Measurements from ENCODE around the gene STRA8.

Gene STRA8, protein sequence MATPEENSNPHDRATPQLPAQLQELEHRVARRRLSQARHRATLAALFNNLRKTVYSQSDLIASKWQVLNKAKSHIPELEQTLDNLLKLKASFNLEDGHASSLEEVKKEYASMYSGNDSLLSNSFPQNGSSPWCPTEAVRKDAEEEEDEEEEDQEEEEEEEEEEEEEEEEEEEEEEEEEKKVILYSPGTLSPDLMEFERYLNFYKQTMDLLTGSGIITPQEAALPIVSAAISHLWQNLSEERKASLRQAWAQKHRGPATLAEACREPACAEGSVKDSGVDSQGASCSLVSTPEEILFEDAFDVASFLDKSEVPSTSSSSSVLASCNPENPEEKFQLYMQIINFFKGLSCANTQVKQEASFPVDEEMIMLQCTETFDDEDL

DNA sequence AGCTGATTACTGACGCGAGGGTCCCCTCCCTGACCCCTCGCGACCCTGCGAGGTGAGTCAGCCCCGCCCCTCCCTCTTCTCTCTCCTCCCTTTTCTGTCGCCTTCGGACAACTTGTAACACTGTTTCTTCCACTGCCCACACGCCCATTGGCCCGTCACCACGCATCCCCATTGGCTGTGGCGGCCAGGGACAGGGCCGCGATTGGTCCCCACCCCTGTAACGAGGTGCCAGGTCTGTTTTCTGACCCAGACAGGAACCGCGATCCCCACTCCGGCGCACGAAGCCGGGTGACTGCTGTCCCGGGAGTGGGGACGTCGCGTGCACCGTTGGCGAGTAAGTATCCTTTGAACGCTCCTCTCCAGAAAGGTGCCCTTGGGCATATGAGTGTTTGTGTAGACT, at the start of gene STRA8:
STRA8 (plus strand) TSS at position 269 of the 400 bp plus-strand sequence. CDS start 6,687 bp downstream, outside the sequence.
- no peak for DNase-seq

DNA sequence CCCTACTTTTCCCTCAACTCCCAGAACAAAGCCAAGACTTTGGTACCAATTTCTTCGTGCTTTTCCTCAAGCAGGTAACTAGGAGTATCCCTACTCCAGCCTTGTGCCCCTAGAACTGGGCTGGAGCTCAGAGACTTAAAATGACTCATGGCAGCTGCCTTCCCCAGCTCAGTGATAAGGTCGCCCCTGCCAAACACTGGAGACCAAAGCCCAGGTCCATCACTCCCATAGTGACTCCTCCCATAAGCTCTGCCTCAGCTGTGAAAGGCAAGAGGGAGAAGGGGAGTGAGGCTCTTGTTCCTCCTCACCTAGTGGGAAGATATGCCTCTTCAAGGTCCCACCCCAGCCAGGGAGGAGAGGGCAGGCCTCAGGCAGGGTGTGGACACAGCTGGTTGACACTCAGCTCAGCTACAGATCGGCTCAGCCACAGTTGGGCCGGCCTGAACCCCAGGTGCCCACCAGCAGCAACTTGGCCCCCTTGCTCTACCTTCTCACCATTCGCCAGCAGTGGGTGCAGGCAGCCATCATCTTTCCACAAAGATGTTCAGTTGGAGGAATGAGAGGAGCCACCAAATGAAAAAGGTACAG, 49.3 kb upstream of the STRA8 start:
- DNase-seq = no peak

DNA sequence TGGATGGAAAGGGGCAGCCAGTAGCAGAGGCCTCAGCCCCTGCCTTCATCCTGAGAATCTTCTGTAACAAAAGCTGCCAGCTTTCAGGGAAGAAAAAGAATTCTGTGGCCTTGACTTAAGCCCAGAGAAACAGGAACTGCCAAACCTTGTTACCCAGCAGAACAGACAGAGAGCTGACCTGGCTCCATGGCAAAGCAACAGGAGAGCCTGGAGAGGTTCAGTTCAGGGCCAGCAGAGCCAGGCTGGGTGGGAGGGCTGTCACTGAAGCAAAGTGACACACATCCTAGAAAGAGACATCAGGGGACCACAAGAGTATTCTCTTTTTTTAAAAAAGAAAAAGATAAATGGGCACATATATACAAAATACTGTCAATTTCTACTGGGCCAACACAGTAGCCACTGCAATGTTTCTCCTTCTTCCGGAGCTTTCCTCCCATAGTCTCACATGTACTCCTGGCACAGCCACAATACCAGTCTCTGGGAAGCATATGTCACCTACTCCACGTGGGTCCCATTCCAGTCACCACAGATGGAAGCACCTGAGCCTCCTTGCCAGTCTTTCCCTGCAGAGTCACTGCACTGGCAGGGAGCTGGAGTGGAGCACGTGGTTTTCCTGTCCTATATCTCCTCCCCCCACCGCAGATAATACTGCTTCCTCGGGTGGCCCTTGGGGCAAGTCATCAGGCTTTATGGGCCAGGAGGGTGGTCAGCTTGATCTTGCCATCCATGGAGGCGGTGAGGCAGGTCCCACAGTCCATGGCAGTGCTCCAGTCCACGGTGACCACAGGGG, 48.0 kb upstream of the STRA8 start:
- DNase-seq = no peak

DNA sequence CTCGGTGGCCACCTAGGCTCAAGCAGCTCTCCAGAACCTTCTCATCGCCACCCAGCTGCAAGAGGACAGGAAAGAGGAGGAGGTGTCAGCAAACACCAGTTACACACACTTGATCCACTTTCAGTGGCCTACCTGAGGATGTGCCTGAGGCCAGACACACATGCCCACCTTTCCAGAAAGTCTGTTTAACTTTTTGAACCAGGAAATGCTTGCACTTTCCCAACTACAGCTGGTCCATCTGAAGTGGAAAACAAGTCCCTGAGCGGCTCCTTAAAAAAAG, 47.4 kb upstream of the STRA8 start:
- no peak for DNase-seq

DNA sequence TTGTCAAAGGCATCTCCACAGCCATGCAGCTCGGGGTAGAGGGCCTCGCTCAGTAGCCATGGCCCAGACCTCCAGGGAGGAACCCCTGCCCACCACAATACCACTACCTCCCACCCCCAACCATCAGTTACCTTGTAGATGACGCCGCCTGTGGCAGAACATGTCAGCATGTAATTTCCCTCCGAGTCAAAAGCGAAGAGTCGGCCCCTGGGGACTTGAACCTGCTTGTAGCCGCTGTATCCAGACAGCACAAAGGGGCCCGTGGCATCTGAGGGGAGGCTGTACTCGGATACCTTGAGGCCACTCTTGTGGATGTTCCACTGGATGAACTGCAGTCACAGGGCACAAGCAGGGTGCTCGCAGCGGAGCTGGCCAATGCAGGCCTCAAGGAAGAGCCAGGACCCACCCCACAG, 46.8 kb upstream of the STRA8 start:
- DNase-seq = no peak

DNA sequence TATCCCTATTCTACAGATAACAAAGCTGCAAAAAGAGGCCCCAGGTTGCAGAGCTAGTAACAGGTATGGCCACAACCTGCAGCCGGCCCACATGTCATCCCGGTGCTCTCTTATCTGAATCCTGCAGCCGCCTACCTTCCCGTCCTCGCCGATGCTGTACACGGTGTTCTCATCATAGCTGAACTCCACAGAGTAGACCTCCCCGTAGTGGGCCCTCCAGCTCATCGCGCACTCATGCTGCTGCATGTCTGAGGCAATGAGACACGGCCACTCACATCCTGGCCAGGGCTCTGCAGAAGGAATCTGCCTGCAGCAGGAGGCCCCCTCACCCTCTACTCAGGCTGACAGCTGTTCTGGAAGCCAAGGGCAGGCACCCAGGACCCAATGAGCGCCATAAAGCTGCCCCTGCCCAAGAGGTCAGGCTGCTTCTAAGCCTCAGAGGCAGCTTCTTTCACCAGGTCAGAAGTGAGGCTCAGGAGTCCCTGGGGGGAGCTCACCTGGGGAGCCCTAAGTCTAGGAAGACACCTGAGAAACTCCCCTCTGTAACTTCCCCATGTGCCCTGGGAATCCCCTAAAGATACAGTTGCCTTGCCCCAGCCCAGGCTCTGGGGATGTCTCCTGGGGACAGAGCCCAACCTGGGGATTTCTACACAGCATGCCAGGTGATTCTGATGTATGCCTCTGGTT, 45.2 kb upstream of the STRA8 start:
- DNase-seq = no peak

DNA sequence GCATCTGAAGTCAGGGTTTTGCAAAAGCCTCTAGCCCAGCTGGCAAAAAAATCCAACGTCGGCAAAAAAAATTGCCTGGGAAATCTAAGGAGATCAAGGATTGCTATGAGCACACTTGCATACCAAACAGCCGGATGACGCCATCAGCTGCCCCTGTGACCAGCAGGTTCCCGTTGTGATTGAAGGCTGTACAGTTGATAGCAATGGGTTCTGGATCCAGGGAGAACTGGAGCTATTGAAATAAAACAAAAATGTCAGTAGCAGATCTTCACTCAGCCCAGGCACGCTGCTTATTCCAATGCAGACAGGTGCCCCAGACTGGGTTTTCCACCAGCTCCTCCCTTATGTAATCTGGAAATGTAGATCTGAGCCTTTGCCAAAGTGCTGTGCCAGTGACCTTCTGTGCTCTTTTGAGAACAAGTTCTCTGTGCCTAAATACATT, 44.4 kb upstream of the STRA8 start:
- no peak for DNase-seq

DNA sequence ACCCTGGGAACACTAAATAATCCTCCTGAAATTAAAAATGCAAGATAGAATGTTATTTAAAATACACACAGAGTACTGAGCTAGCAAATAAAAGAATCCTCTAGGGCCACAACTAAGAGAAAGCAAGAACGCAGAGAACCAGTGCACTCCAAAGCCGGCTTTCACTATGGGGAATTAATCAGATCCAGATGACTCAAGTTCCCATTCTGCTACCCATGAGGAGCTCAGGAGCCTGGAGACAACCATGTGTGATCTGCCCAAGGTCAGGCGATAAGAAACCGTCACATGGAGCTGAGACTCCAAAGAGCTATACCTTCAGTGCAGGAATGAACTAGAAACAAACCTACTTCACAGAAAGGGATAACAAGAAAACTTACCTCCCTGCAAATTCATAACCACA, 43.7 kb upstream of the STRA8 start:
- no peak for DNase-seq

DNA sequence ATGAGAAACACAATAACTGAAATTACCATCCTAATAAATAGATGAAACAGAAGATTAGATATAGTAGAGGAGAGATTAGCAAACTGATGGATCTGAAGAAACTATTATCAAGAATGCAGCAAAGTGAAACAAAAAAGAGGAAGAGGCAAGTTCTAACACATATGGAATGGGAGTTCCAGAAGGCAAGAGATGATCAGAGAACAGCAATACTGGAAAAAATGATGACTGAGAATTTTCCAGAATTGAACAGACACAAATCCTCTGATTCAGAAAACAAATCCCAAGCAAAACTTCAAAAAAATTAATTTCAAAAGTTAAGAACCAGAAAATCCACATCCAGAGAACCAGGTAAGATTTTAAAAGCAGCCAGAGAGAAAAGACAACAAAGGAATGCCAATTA, 42.9 kb upstream of the STRA8 start:
- DNase-seq = no peak

DNA sequence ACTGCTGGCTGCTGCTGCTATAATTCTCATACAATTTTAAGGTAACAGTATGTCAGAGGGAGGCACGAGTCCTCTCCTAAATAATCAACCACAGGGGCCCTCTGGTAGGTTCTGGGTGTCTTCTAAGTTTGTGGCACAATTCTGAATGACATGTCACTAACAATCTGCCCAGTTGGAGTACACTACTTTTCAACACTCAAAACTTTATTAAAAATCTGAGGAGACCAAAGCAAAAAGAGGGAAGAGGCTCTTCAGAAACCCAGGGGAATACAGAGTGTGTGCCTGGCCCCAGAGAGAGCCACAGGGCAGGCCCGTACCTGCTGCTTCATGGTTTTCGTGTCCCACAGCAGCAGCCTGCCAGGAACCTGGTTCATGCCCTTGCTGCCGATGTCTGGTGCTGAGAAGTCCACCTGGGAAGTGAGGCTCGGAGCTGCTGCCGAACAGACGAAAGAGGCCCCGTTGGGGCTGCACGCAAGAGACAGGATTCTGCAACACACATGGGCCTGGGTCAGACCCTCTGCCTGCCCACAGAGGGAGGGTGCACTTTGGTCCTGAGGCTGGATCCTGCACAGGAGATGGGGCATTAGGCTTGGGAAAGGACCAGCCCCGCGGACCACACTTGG, 40.6 kb upstream of the STRA8 start:
- no peak for DNase-seq

DNA sequence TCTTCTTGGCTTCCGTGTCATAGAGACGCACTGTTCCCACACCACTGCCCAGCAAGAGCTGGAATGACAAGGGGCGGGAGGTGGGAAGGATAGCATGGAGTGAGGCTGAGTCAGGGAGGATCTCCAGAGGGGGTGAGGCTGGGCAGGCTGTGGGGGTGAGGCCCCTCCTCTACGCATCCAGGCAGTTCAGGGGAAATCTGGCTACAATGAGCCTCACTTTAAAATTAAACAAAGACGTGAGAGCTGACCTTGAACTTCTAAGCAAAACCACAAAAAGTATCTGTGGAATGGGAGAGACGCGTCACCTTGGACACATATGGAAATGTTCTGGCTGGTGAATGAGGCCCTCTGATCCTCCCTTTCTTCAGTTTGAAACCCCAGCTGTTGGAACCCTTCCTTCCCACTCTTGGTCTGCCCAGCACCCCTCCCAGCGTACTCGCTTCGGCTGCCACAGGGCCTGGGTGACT, 40.0 kb upstream of the STRA8 start:
- no peak for DNase-seq

DNA sequence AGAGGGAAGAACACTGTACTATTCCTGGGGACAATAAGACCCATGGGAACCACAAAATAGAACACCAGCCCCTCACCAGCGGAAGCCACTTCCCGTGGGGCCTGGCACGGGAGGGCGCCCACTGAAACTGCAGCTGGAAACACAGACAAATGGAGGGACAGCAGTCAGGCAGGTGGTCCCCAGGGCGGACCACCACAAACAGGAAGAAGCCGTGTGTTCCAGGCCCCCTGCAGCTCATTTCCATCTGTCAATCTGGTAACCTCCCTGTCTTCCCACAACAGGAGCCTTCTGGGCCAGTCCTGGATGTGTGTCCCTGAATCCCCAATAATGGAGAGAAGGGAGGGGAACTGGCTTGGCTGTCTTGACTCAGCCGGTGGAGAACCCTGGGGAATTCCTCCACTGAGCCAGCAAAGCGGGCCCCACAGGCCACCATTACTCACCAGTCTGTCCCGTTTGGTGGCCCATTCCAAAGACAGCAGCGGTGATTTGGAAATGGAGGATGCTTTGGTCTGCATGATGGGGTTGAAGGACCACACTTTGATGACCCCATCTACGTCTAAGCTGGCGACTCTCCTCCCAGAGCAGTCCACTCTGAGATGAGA, 39.0 kb upstream of the STRA8 start:
- no peak for DNase-seq

DNA sequence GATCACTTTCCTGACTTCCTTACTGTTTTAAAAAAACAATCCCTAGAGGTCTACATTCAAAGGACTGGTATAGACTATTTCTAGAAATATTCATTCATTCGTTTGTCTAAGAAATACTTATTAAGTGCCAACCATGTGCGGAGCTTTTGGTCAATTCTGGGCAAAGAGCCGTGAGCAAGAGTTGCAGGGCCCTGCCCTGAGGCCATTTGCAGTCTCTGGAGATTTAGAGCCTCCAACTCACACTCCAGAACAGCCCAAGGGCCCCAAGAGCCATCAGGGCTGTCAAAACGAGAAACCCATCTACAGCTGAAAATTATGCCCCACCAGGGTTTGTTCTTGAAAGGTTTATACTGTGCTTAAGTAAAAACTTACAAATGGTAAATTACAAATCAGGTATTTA, 38.5 kb upstream of the STRA8 start:
- no peak for DNase-seq

DNA sequence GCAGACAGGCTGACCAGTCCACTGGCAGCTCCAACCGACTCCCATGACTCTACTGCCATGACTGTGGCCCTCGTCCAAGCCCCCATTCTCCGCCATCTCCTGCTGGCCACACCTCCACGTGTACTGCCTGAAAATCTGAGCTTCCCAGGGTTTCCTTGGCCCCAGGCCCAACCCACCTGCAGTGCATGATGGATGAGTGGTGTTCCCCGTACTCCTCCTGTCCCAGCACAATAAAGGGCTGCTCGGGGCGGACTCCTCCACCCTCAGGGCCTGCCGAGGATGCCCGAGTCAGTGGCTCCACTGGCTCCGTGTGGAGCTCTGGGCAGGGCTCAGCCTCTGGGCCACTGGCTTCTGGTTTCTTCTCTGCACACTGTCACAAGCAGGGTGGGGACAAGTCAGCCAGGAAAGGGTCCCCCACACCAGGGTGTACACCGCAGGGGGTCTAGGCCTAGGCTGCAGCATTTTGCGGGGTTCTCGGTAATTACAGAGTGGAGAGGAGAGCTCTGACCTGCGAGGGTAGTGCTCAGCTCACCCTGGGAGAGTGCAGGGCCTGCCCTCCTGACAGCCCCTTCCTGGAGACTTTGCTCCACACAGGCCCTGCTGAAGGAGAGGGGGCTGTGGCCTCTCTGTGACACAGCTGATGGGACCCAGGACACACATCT, 37.5 kb upstream of the STRA8 start:
- no peak for DNase-seq

DNA sequence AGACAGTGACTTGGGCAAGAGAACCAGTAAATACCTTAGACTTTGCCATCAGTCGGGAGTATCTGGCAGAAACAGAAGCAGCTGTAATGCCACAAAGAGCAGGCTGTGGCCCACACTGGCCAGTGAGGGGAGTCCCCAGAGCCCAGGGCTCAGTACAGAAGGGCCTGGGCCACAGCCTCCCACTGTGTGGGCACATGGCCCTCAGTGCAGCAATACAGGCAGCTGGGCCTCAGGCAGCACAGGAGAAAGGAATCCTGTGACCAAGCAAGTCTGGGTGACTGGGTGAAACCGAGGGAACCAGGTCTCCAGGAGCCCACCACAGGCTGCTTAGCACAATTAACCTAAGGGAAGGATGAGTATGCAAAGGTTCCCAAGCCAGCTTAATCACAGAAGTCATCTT, 36.3 kb upstream of the STRA8 start:
- no peak for DNase-seq

DNA sequence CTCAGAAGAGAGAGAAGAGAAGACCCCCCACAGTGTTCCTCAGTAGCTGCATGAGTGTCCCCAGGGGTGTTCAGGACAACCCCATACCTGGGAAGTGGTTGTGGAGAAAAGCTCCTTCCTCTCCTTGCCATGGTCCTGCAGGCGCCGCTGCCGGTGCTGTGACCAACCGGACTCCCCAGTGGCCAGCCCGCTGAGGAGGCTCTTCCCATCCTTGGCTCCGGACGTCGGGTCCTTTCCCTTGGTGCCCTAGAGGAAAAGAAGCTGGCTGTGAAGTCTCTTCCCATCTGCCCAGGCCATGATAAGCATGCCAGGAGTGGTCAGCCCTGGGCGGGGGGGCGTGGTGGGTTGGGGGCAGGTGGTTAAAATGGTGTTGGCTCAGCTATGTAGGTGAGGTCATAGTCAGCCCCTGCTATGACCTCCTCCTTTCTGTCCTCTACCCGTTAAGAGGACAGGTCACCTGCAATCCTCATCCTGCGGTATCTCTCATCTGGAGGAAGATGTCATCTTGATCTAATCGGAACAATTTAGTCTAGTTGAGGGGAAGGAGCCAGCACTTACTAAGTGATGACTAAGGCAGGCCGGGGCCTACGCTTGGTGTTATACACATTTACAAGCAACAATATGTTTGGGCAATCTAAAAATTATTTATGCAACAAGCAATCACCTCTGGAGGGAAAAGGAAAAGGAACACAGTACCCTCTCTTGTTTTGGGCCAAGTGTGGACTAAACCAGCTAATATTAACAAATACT, 35.6 kb upstream of the STRA8 start:
- DNase-seq = no peak

DNA sequence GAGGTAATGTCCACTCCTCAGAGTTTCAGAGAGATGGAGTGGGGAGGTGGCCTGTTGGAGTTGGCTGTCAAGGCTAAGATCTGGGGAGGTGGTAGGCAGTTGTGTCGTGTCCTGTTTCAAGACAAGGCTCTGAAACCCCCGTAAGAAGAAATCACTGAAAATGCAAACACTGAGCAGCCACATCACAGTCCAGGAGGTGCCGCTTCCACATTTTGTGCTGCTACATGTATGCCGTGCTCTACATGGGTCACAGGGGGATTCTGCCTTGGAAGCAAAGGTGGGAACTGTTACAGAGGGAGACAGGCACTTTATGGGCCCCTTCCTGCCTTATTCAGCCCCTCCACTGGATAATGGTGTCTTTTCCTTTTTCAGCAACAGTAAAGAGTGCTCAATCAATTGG, 34.2 kb upstream of the STRA8 start:
- no peak for DNase-seq

DNA sequence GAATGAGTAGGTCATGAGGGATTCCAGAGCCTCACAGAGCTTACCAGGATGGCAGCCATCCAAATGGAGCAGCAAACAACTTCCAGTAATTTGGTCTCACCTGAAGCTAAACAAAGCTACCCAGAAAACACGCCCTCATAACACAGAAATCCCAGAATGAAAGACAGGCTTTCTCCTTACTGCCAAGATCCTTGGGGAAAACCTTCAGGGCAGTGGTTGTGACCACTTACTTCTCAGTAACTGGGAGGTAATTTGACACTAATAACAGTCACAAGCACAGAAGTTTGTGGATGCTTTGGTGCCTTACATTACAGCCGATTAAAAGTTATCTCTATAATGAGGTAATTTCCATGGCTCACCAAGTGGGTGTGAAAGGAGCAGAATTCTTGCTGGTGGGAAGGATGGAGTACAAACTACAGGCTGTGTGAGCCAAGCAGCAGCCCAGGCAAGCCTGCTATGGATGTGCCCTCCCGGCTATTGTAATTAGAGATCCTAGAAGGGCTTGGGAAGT, 32.8 kb upstream of the STRA8 start:
- no peak for DNase-seq

DNA sequence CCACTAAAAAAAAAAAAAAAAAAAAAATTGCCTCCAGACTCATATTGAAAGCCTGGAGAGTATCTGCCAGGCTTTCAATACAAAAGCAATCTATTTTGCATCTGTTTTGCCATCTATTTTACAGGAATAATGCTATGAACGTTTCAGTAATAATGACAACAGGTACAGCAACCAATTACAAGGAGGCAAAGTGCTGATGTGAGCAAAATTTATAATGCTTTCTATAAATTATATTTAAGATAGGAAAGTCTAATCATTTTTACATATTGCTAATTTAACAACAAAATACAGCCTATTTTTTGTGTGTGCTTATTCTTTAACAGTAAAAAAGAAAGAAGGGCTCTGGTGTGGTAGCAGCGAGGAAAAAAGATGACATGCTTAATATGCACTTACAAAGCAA, 32.3 kb upstream of the STRA8 start:
- DNase-seq = no peak

DNA sequence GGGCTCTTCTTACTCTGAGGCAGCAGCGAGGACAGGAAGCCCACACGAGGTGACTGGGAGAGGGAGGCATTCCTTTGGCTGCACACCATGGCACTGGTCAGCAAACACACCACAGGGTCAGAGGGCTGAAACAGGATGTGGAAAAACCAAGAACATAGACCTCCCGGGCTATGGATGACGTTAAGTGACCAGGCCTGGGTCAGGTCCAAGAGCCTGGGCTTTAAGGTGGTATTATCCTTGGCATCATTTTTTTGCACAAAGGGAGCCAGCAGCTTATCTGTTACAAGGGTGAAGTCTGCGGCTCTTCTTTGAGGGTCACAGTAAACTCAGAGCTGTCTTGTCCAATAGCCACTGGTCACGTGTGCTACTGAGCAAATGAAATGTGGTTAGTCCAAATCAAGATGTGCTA, 29.3 kb upstream of the STRA8 start:
- DNase-seq = no peak

DNA sequence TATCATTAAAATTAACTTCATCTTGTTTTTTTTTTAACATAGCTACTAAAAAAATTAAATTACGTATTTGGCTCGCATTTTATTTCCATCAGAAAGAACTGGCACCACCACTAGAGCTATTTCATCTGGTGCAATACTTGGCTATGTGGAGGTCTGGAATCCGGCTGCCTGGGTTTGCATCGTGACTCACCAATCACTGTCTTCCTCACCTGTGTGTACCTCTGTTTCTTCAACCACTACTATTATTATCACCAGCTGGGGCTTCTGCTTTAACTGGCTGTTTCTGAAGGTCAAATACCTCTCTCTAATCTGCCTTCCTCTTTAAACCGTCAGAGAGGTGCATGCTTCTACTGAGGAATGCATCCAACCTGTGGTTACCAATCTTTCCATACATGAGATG, 28.8 kb upstream of the STRA8 start:
- no peak for DNase-seq

All from stimulated activated naive CD4-positive, alpha-beta T cell (primary cell).